HepG2 (cell line): Measurements from ENCODE around the gene SLC28A1. TPM values are rescaled to one million over a fixed set of nuclear protein-coding genes. Genes with fewer than 3 reads are reported as not detected.

Source experiments
- ATAC-seq: fragments of 200-7000 bp; cut with Tn5 transposase; 3 replicates; pipeline ENCODE4 v1.9.1; 2020; ENCODE audit warnings: mild to moderate bottlenecking, moderate library complexity
- BruUV-seq: library from RNA; stranded (reverse); fragments of 400-500 nt; replicated peaks from 2 replicates; lab custom pipeline; 2021; lab: Mats Ljungman, UMichigan
- CTCF ChIA-PET: fragments of 300-600 bp; formaldehyde crosslinking; extraction: SDS; loops from one replicate; lab custom pipeline; 2021; ENCODE audit warnings: low total read pairs, inconsistent platforms, low intra/inter-chr PET ratio; lab: Yijun Ruan, JAX
- POLR2A ChIA-PET: fragments of 350-600 bp; sonication (Branson Sonifier 250); formaldehyde crosslinking; loops from one replicate; lab custom pipeline; 2020; ENCODE audit warnings: antibody characterized with exemption, inconsistent platforms; lab: Yijun Ruan, JAX
- DNase-seq: peaks from one replicate; pipeline ENCODE4 v3.0.0-alpha.2; 2015; ENCODE audit warnings: low spot score
- FAIRE-seq: peaks from 3 replicates; lab custom pipeline; 2011; peaks lifted over from hg19 to GRCh38; lab: Jason Lieb, UNC
- H2AFZ ChIP-seq: one replicate; pipeline ENCODE4 v1.6.1; 2011; ENCODE audit warnings: low read length, inconsistent platforms
- H3K27ac ChIP-seq: fragments of 300-600 bp; 3 replicates; pipeline ENCODE4 v1.8.0; 2011; ENCODE audit warnings: mixed run types, mild to moderate bottlenecking, mixed read lengths, low read length, inconsistent platforms; ENCODE audit not compliant: insufficient read depth; ENCODE audit errors: extremely low read length
- H3K27me3 ChIP-seq, 2 experiments: fragments of 200-600 bp in 1 of 2; 2 replicates in 1 of 2; 3 replicates in 1 of 2; pipeline versions ENCODE4 v1.6.0 to v1.8.0; 2011; ENCODE audit warnings: low read length in 2 of 2, mild to moderate bottlenecking in 2 of 2, moderate library complexity in 2 of 2, inconsistent platforms in 1 of 2; ENCODE audit not compliant: insufficient read depth in 2 of 2, control insufficient read depth in 1 of 2
- H3K36me3 ChIP-seq, 2 experiments: fragments of 200-600 bp in 1 of 2; replicated peaks in 1 of 2; 2 replicates in 1 of 2; 3 replicates in 1 of 2; pipeline versions ENCODE4 v1.5.1 to v1.8.0; 2011; ENCODE audit warnings: low read length in 2 of 2, inconsistent platforms in 1 of 2; ENCODE audit not compliant: insufficient read depth in 2 of 2, control insufficient read depth in 1 of 2
- H3K4me1 ChIP-seq: 2 replicates; pipeline ENCODE4 v1.5.1; 2012; ENCODE audit warnings: low read length, inconsistent platforms; ENCODE audit not compliant: insufficient read depth
- H3K4me2 ChIP-seq: 2 replicates; pipeline ENCODE4 v1.6.0; 2011; ENCODE audit warnings: low read depth, low read length, inconsistent platforms
- H3K4me3 ChIP-seq, 3 experiments: fragments of 200-600 bp in 1 of 3; sonication (generic), shearing (Covaris generic) in 1 of 3; replicated peaks in 1 of 3; 2 replicates each; pipeline ENCODE4 v1.5.1; 2011 to 2016; ENCODE audit warnings: low read length in 3 of 3, inconsistent platforms in 2 of 3, low read depth in 2 of 3, mild to moderate bottlenecking in 2 of 3, control low read depth in 1 of 3, mixed read lengths in 1 of 3; ENCODE audit not compliant: insufficient read depth in 1 of 3
- H3K79me2 ChIP-seq: one replicate; pipeline ENCODE4 v1.6.1; 2011; ENCODE audit warnings: low read length, inconsistent platforms; ENCODE audit not compliant: insufficient read depth
- H3K9ac ChIP-seq: 2 replicates; pipeline ENCODE4 v1.6.0; 2011; ENCODE audit warnings: mild to moderate bottlenecking, low read depth, low read length, inconsistent platforms; ENCODE audit not compliant: insufficient read depth
- H3K9me3 ChIP-seq: 2 replicates; pipeline ENCODE4 v1.5.1; 2012; ENCODE audit warnings: mild to moderate bottlenecking, low read length
- H4K20me1 ChIP-seq: 2 replicates; pipeline ENCODE4 v1.6.0; 2011; ENCODE audit warnings: inconsistent platforms, mild to moderate bottlenecking, low read length, moderate library complexity; ENCODE audit not compliant: insufficient read depth
- PAX8 ChIP-seq: sonication (generic); formaldehyde crosslinking; IDR thresholded peaks from 2 replicates; pipeline ENCODE4 v1.8.0; 2022; ENCODE audit warnings: mild to moderate bottlenecking, missing genetic modification reagents, borderline replicate concordance
- ZMAT3 ChIP-seq: sonication (generic); formaldehyde crosslinking; conservative IDR thresholded peaks from 2 replicates; pipeline ENCODE4 v1.7.0; 2021; ENCODE audit warnings: missing genetic modification reagents
- ZMYM3 ChIP-seq: sonication (generic); formaldehyde crosslinking; IDR thresholded peaks from 2 replicates; pipeline ENCODE4 v1.5.1; 2020; ENCODE audit warnings: mild to moderate bottlenecking, missing genetic modification reagents
- ZNF3 ChIP-seq: IDR thresholded peaks from 2 replicates; pipeline ENCODE4 v1.7.0; 2017; ENCODE audit warnings: inconsistent platforms
- WGBS: methylation state at CpG from one replicate; pipeline ENCODE4 v1.1.6; 2017; ENCODE audit warnings: low lambda C conversion rate; 5-methylcytosine and 5-hydroxymethylcytosine counted together
- in situ Hi-C: cut with HindIII; loops from 2 replicates; pipeline ENCODE4 v1.10.0; 2017; ENCODE audit warnings: low pct_unique_long_range_greater_than_20kb; ENCODE audit not compliant: extremely low pct_ligation_motif_present
- intact Hi-C: fragments of 100-400 bp; cut with micrococcal nuclease; formaldehyde crosslinking; loops from one replicate; pipeline ENCODE4 v1.10.0; 2022; ENCODE audit not compliant: unreplicated experiment
- polyA plus RNA-seq, 8 experiments: library from polyadenylated mRNA; depleted of rRNA in 3 of 8; stranded (reverse) in 7 of 8; unstranded in 1 of 8; fragments of >200 nt; fragmentation: Illumina TruSeq in 4 of 8; extraction: Trizol in 4 of 8; gene quantifications; 2 replicates each; pipeline versions ENCODE4 v1.2.1 to v1.2.3, GENCODE V29; 2011 to 2016; ENCODE audit warnings: low read depth in 4 of 8, missing spikeins in 1 of 8, mixed read lengths in 1 of 8; ENCODE audit not compliant: insufficient read depth in 1 of 8
- total RNA-seq, 5 experiments: library from RNA; depleted of rRNA; stranded (reverse); fragments of >200 nt; fragmentation: Illumina TruSeq; extraction: Trizol; gene quantifications; 2 replicates each; pipeline ENCODE4 v1.2.3, GENCODE V29; 2016; ENCODE audit warnings: low read depth in 1 of 5
- TF ChIP-seq, protein P1 (sequence below): sonication (generic); formaldehyde crosslinking; conservative IDR thresholded peaks from 2 replicates; pipeline ENCODE4 v1.4.0; 2020; ENCODE audit warnings: mild to moderate bottlenecking, missing genetic modification reagents, moderate library complexity

The SLC28A1 gene
- total and polyA plus RNA-seq, 2 of the 13 experiments (the other 11 are each of a cell fraction or from before 2014, with no cell fraction given): 0.31 to 5.8 TPM

DNA sequence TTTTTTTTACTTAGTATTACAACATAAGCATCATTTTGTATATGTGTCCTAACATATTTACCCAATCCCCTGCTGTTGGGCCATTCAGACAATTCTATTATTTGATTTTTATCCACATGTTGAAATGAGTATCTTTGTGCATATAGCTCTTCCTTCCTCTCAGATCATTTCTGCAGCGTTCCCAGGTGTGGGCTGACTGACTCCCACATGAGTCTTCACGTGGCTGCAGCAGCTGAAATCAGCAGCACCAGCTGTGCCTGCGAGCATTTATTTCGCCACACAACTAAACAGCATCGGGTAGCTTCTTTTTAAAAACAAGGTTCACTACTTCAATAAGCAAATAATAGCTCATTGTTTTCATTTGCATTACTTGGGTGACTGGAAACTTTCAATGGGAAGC is 52.7 kb downstream of the SLC28A1 start (continued):
- TF ChIP-seq, protein P1, sequence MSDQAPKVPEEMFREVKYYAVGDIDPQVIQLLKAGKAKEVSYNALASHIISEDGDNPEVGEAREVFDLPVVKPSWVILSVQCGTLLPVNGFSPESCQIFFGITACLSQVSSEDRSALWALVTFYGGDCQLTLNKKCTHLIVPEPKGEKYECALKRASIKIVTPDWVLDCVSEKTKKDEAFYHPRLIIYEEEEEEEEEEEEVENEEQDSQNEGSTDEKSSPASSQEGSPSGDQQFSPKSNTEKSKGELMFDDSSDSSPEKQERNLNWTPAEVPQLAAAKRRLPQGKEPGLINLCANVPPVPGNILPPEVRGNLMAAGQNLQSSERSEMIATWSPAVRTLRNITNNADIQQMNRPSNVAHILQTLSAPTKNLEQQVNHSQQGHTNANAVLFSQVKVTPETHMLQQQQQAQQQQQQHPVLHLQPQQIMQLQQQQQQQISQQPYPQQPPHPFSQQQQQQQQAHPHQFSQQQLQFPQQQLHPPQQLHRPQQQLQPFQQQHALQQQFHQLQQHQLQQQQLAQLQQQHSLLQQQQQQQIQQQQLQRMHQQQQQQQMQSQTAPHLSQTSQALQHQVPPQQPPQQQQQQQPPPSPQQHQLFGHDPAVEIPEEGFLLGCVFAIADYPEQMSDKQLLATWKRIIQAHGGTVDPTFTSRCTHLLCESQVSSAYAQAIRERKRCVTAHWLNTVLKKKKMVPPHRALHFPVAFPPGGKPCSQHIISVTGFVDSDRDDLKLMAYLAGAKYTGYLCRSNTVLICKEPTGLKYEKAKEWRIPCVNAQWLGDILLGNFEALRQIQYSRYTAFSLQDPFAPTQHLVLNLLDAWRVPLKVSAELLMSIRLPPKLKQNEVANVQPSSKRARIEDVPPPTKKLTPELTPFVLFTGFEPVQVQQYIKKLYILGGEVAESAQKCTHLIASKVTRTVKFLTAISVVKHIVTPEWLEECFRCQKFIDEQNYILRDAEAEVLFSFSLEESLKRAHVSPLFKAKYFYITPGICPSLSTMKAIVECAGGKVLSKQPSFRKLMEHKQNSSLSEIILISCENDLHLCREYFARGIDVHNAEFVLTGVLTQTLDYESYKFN (CRISPR knock-in tag): no peak
- TF ChIP-seq ZMAT3 (CRISPR knock-in tag) (no peak), ZNF3 (no peak)
- TF ChIP-seq, all 625 proteins: peak for 0

DNA sequence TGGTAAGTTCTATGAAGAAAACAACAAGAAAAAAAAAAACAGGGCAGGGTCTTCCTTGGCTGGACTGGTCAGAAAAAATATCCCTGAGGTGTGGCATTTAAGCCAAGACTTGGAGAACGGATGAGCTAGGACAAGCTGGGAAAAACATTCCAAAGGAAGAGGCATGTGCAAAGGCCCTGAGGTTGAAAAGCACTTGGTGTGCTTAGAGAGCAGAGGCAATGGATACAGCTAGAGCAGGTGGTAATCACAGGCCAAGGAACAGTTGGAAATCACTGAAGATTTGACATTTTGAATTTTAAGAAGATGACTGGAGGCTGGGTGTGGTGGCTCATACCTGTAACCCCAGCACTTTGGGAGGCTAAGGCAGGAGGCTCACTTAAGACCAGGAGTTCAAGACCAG is 54.3 kb downstream of the SLC28A1 start:
- Histone ChIP-seq H4K20me1 (no peaks in the 10 kb centered on the region), H3K4me3 (no peak overlapping the region), H3K9ac (no peak overlapping the region), H3K79me2 (no peaks in the 10 kb centered on the region), H2AFZ (no peak overlapping the region), H3K4me1 (no peaks in the 10 kb centered on the region), H3K36me3 (no peaks in the 10 kb centered on the region), H3K27ac (no peak overlapping the region), H3K4me2 (no peak overlapping the region), H3K9me3 (no peaks in the 10 kb centered on the region), H3K27me3 (no peaks in the 10 kb centered on the region)
- in situ Hi-C loops (no loop called here), intact Hi-C loops (no loop called here)
- ChIA-PET POLR2A (no interaction called here), CTCF (no interaction called here)
- no peak for DNase-seq
- WGBS: 97% methylated on average over 1 of the region's 1 CpG
- no peak for TF ChIP-seq PAX8 (CRISPR knock-in tag)
- TF ChIP-seq ZMYM3 (CRISPR knock-in tag): peak; percentile 47; the same call in 1 of the 2 replicates
- BruUV-seq: no TSS peak
- no peak for FAIRE-seq
- no peak for ATAC-seq
